ENCODE results near the gene ST6GALNAC3.
A peak's percentile ranks its signal among the peaks of the same experiment; 100 is the strongest.
"Not testable (repeated sequence)": the region's sequence is repeated elsewhere in the genome, so short reads cannot be mapped to it uniquely, and the experiment has no call there.

The ST6GALNAC3 gene

DNA sequence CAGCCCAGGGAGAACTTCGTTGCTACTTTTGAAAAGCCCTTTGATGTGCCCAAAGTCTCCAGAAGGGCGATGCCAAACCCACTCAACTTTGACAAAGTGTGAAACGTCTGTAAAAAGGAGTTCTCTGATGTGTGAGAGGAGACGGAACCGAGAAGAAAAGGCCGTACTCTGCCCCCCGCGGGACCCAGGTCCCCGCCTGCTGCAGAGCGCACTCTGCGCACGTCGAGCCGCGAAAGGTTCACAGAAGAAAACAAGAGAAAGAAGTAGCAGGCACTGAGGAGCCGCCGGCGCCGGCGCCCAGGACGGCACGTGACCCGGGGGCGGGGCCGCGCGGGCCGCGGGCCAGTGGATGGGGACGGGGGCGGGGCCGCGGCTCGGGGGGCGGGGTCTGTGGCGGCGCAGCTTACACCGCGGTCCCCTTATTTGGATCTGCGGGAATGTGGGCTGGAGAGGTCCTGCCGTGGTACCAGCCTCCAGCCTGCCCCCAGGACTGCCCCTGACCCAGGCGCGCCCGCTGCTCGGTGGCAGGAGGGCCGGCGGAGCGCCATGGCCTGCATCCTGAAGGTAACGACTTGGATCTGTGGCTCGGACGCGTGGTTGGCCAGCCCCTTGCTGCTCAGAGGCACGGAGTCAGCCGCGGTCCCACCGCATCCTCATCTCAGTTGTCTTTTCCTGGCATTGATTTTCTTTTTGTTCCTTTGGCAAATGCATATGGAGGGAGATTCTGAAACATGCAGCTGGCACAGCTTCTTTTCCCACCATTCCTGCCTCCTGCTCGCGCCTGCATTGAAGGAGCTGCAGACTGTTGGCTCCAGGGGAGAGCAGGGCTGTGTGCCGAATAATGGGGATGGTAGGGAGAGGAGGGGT is at the start of gene ST6GALNAC3:
Gene ST6GALNAC3 (plus strand): TSS at position 426 of the 867 bp plus-strand sequence.
- peak; percentile 41 to 60 (median 55) for DNase-seq (ENCODE audit: low read depth in 3 of 3)

DNA sequence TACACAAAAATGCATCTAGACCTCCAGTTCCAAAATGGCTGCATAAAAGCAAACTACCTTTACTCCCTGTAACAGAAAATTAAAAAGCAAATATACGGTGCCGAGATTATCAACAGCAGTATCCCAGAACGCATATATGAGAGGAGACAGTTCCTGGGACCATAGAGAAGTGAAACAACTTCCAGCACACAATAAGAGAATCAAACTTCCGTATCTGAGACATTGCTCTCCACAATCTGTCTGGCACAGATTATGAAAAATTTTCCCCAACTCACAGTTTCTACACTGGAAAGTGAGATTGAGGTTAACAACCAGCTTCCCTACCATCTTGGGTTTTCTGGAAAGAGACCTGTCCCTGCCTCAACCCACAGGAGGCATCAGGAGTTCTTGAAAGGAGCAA is 47.2 kb upstream of the ST6GALNAC3 start:
- DNase-seq (ENCODE audit: low read depth in 3 of 3): no peak

DNA sequence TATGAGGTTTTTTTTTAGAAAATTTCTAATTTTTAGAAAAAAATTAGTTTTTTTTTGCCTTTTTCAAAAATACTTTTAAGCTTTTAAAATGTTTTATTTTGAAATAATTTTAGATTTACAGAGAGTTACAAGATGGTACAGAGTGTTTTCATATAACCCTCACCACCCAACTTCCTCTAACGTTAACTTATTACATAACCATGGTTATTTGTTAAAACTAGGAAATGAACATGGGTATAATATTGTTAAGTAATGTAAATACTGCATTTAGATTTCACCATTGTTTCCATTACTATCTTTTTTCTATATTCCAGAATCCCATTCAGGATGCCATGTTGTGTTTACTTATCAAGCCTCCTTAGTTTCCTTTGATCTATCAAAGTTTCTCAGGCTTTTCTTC is 45.2 kb upstream of the ST6GALNAC3 start:
- no peak for DNase-seq (ENCODE audit: low read depth in 3 of 3)

DNA sequence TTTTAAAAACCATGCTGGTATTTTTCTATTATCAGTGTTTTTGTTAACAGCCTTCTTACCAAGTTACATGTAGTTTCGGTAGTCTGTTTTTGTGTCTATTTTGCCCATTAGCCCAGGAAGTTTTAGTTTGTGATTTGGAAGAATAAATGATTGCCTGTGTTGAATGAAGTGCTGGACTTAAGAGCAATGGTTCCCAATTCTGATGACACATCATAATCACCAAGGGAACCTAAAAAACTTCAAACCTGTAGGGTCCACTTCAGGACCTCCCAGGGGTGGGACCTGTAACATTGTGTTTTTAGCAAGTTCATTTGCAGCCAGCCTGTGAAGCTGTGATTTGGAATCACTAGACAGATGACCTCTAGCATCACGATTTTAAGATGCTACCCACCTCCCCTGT is 43.0 kb upstream of the ST6GALNAC3 start:
- no peak for DNase-seq (ENCODE audit: low read depth in 3 of 3)

DNA sequence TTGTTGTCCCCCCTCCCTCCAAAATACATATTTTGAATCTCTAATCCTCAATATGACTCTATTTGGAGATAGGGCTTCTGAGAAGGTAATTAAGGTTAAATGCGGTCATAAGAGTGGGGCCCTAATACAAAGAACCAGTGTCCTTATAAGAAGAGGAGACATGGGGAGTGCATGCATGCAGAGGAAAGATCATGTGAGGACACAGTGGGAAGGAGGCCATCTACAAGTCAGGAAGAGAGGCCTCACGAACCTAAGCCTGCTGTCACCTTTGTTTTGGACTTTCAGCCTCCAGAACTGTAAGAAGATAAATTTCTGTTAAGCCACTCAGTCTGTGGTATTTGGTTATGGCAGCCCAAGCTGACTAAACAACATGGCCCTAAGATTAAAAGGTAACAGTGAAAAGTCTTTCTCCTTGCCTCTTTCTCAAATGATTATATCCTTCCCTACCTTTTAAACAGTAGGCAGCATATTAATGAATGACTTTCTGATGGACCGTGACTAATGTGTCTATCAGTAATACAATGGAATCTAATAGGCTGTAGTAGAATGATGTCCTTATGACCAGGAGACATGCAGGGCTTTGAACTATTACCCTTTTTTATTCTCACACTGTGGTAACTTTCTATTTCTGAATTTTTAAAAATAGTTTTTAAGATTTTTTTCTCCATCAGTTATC is 40.6 kb upstream of the ST6GALNAC3 start:
- no peak for DNase-seq (ENCODE audit: low read depth in 3 of 3)

DNA sequence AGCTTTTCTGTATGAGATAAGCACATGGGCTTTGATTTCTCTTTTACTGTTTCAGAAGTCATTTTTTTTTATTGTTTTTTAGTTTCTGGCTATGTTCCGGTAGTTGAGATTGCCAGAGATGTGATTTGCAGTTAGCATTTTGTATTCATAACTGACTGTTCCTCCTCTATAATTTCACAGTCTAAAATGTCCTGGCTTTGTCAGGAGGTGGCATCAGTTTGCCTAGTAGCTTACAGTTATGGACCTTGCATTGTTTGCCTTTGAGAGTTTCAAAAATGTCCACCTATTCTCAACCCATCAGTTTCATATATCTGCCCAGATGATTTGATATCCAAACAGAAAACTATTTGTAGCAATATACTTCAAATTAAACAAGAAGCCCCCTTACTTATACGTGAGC is 39.5 kb upstream of the ST6GALNAC3 start:
- DNase-seq (ENCODE audit: low read depth in 3 of 3): no peak

DNA sequence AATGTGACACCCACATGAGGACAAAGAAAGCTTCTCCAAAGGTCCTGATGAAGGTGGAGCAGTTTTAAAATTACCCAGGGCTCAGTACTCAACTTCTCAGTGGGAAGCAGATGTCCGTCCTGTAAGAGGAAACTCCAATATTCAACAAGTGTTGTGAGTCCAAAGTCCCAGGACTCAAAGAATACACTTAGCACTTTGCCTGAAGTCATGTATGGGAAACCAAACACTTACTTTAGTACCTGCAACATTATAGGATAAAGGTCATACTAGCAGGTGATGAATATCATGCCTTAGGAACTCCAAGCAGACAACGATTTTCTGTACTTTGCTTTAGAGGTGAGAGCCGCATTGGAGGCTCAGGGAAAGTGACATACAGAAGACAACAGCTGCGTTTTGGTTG is 37.2 kb upstream of the ST6GALNAC3 start:
- no peak for DNase-seq (ENCODE audit: low read depth in 3 of 3)

DNA sequence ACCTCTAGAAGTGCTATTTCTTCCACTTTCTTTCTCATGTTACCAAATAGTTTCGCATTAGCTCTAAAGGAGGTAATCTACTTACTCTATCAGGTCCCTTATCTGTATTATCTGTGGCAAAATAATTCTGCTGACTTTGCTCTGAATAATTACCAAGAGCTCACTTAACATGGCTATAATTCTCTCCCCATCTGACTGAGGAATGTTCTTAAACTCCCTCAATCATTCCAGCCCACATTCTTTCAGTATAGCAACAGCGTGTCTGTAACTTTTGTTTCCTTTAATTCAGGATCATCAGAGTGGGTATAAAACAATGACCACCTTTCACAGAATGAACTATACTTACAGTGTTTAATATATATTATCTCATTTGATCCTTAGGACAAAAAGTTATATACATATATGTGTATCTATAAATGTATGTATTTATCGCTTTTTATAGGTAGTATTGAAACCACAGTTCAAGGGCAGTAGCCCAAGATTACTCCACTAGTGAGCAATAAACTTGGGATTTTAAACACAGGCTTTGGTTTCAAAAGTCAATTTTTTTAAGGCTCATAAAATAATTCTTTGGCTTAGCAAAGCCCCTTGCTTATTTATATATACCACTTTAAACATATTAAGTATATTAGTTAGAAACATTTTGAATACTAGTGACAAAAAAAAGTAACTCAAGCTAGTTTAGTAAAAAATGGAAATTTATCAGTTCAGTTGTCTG is 36.1 kb upstream of the ST6GALNAC3 start:
- DNase-seq (ENCODE audit: low read depth in 3 of 3): no peak

DNA sequence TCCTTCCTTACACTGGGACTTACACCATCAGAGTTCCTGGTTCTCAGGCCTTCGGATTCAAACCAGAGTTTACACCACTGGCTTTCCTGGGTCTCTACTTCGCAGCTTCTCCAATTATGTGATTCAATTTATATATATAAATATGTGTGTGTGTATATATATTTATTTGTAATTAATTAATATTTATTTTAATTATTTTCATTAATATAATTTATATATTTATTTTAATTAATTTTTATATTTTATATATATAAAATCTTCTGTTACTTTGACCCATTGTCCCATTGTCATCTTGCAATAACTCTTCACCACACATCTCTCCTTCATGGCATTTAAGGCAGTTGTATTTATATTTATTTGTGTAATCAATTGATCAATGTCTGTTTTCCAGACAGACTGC is 28.4 kb upstream of the ST6GALNAC3 start:
- no peak for DNase-seq (ENCODE audit: low read depth in 3 of 3)

DNA sequence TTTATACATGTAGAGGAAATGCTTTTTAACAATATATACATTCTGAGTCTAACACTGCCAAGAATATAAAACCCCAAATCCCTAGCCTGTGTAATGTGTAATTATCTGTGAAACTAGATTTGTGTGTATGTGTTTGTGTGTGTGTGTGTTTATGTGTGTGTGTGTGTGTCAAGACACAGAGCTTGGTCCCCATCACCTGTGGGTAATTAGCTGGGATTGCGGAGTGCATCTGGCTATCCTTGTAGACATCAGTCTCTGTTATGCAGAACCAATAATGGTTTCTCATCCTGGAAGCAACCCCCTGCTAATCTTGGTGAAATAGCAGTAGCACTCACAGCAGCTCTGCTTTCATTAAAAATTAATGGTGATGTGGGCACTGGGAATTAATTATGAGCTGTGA is 26.3 kb upstream of the ST6GALNAC3 start:
- DNase-seq (ENCODE audit: low read depth in 3 of 3): no peak

DNA sequence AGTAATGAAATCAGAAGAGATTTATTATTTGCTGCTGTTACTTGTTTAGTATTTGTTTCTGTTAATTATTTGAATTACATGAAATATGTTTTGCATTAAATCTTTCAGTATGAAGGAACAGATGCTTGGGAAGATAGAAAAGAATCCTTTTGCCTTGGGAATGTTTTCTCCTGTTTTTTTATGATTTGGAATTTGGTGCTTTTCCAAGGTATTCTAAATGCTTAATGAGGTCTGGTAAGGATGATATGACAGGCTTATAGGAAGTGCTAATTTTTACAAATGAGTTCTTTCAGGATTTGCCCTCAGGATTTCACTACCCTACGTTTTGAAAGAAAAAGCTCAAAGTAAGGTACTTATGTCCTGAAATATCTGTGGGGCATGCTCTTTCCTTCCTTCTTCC is 25.6 kb upstream of the ST6GALNAC3 start:
- no peak for DNase-seq (ENCODE audit: low read depth in 3 of 3)

DNA sequence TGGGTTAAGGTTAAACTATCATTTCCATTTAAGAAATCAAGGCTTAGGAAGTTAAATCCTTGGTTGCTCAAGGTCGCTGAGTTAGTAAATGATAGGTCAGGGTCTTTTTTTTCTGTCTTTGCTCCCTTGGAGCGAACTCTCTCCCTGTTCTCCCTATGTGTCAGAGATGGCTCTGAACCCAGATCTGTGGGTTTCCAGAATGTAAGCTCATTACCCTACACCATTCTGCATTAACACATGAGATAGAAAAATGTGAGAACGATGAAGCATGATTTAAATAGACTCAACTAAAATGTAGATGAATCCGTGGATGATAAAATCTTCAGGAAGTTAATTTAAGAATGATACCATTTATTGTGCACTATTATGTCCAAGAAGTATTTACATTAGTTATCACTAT is 25.0 kb upstream of the ST6GALNAC3 start:
- DNase-seq (ENCODE audit: low read depth in 3 of 3): no peak

DNA sequence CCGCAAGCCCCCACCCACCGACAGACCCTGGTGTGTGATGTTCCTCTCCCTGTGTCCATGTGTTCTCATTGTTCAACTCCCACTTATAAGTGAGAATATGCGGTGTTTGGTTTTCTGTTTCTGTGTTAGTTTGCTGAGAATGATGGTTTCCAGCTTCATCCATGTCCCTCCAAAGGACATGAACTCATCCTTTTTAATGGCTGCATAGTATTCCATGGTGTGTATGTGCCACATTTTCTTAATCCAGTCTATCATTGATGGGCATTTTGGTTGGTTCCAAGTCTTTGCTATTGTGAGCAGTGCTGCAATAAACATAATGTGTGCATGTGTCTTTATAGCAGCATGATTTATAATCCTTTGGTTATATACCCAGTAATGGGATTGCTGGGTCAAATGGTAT is 24.5 kb upstream of the ST6GALNAC3 start:
- DNase-seq (ENCODE audit: low read depth in 3 of 3): not testable (repeated sequence)

DNA sequence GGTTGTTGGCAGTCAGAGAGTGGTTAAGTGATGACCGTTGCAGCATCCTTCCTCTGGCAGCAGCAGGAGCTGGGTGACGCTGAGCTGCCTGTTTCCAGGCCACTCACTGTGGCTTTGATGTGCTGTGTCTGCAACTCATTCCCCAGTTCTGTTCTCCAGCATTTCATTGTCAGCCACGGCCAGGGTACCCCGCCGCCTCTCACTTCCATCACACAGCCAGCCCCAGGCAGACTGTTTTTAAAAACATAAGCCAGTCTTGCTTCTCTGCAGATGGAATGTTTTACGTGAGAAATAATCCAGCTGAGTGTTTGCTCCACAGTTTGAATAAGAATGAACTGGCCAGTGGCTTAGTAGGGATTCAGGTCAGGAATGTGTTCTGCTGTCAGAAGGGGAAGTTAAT is 21.5 kb upstream of the ST6GALNAC3 start:
- DNase-seq (ENCODE audit: low read depth in 3 of 3): no peak

DNA sequence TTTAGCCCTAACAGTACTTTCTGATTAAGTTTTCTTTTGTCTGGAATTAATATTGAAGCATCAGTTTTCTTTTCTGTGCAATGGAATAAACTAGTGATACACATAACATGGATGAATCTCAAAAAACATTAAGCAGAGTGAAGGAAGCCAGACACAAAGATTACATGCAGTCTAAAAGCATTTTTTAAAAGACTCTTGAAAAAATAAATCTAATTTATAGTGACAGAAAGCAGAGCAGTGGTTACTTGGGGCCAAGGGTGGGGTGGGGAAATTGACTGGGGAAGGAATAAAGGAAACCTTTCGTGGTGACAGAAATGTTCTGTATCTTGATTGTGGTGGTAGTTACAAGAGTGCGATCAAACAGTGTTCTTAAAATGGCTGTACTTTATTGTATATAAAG is 20.2 kb upstream of the ST6GALNAC3 start:
- no peak for DNase-seq (ENCODE audit: low read depth in 3 of 3)

DNA sequence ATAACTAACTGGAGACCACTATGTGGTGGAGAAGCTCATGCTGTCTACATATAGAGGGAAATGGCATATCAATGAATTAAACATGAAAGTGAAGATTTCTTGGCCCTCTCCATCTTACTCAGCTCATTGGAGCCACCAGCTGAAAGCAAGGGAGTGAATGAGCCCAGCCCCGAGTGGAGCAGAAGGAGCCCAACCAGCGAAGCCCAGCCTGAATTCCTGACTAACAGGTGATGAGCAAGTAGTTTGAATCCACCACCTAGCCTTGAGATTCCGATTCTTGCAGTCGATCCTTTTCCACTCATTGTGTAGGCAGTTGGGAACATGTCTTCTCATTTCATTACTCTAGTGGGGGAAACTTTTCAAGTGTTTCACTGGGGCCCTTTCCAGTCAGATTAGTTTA is 18.6 kb upstream of the ST6GALNAC3 start:
- no peak for DNase-seq (ENCODE audit: low read depth in 3 of 3)

DNA sequence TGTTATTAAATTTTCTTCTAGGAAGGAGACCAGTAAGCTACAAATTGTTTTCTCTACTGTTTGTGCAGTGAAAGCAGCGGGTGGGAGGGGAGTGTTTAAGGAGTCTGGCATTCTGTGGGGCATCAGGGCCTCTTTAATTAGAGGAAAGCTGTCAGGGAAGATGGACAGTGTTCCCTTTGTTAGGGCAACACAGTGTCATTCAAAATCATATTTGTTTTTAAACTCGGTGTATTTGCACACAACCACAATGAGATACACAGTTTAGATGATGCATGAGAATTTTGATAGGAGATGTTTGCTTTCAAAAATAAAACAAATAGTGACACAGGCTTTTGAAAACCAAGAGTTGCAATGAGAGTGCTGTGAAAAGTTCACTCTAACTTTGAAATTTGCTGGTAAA is 15.1 kb upstream of the ST6GALNAC3 start:
- no peak for DNase-seq (ENCODE audit: low read depth in 3 of 3)

DNA sequence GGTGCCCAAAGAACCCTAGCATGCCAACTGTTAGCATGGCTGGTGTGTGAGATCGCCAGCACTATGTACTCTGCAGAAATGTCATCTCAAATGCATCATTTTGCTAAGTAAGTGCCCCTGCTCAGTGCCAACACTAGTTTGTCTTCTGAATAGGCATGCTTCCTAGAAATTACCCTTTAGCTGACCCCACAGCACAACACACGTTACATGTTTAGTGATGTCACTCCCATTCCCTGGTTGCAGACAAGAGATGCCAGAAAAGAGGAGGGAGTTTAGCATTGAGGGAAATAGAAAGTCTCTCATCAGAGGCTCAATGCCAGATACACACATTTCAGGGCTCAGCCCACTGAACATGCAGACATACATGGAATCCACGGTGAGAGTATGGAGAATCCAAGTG is 9.3 kb upstream of the ST6GALNAC3 start:
- DNase-seq (ENCODE audit: low read depth in 3 of 3): no peak

DNA sequence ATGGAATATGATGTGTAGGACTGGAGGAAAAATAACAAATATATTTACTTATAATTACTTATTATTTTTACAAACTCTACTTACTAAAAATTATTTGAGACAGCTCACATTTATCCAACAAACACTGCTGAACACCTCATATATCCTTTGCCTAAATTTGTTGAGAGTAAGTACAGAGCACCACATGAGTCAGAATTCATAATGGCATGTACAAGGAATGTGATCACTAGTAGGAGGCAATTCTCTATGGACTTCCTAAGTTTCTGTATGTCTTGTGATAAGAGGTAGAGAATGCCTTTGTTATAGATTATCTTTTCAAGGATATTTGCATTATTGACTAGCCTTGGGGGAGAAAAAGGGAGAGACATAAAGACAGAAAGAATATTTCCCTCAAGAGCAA is 8.2 kb upstream of the ST6GALNAC3 start:
- DNase-seq (ENCODE audit: low read depth in 3 of 3): no peak

DNA sequence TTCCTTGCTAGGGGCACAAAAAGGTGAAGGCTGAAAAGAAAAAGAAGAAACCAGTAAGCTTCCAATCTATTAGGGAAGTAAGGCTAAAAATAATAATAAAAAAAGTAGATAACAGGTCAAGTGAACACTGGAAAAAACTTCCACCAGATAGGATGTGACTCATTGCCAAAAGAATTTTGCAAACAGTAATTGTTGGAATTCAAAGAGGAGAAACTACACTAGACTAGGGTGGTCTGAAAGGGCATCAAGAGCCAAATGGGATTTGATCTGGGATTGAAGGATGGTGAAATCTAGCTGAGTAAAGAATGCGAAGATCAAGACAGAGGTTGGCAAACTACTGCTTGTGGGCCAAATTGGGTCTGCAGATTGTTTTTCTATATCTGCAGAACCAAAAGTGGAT is 6.0 kb upstream of the ST6GALNAC3 start:
- DNase-seq (ENCODE audit: low read depth in 3 of 3): no peak

DNA sequence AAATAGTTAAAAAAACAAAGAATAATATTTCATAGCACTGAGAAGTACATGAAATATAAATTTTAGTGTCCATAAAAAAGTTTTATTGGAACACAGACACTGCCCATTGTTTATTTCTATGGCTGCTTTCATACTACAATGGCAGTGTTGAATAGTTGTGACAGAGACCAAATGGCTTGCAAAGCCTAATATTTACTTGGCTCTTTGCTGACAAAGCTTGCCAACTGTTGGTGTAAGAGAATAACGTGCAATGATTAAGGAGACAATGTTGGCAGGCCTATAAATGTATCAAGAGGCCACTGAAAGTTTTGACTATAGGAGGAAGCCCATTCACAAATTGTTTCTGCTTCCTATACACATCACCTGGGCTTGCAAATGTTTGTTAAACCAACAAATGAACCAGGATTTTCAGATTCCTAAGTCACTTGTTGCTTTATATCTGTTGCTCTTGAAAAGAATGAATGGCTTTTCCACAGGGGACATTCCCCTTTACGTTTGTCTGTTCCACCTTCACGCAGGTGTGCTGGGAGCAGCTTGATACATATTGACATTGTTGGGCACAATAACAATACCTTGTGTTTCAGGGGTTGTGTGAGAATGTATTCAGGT is 5.5 kb upstream of the ST6GALNAC3 start:
- DNase-seq (ENCODE audit: low read depth in 3 of 3): no peak

DNA sequence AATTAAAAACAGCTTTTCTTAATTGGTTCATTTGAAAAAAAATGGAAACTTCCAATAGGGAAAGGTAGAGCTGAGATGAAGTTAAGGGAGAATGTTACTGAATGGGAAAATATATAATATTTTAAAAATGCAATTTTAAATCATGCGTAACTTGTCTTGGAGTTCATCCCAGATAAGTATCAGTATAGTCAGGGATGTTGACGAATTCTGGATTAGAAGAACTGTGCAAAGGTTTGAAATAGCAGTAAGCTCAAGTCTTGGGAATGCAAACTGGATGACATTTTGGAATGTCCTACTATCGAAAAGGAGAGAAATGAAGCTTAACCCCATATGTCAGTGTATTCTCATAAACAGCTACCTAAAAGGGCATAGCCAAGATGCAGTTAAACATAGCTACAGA is 4.0 kb upstream of the ST6GALNAC3 start:
- DNase-seq (ENCODE audit: low read depth in 3 of 3): no peak
